HG03457 (cell line): ENCODE measurements around the gene SLC16A12.
"Not testable (repeated sequence)": the region's sequence is repeated elsewhere in the genome, so short reads cannot be mapped to it uniquely, and the experiment has no call there.

Source experiments
- ATAC-seq: cut with Tn5 transposase; IDR thresholded peaks from one replicate; pipeline ENCODE4 v1.9.1; 2021; ENCODE audit warnings: moderate number of reproducible peaks; ENCODE audit not compliant: unreplicated experiment

Gene SLC16A12

GRCh38 chr10:89428877-89429276, 106.5 kb downstream of the SLC16A12 start:
- no peak for ATAC-seq

DNA sequence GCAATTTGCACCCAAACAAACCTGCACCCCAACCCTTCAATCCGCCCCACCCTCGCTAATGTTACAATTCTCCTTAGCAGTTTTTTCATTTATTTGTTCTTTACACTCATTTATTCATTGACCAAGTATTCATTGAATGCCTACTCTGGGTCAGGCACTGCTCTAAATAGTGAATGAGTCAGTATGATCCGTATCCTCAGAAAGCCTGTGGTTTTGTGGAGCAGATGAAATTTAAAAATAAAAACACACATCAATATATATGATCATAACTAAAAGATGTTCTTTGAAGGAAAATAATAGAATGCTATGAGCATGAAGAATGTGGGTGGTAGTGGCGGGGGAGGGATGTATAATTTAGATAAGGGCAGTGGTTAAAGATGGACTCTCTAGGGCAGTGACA, 107.8 kb downstream of the SLC16A12 start:
- no peak for ATAC-seq

DNA sequence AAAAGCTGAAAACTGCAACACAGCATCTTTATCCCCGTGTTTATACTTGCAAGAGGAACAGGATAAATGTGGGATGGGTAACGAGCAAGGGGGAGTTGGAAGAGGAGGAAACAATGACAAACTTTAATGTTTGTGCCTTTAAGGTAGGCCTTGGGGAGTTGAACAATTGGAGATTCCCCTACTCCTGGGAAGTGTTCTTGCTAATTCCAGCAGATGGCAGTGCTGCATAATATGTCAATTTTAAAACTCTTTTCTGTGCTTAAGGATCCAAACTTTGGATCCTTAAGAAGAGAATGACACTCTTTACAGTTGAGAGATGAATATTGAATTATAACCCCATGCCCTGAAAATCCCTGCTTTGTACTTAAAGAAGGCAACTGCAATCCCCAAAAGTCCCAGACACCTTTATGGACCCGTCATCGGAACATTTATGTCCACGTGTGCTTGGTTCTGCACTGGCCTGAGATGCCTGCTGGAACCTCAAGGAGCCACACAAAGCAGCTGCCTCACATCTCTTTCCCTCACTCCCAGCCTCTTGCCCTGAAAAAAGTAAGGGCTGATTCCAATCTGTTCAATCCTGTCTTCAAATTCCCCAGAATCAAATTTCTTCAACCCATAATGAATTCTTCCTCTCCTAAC, 109.0 kb downstream of the SLC16A12 start:
- no peak for ATAC-seq

- ATAC-seq: no peak
These were observed 110.4 kb downstream of the SLC16A12 start for GRCh38 chr10:89425000-89425399.

DNA sequence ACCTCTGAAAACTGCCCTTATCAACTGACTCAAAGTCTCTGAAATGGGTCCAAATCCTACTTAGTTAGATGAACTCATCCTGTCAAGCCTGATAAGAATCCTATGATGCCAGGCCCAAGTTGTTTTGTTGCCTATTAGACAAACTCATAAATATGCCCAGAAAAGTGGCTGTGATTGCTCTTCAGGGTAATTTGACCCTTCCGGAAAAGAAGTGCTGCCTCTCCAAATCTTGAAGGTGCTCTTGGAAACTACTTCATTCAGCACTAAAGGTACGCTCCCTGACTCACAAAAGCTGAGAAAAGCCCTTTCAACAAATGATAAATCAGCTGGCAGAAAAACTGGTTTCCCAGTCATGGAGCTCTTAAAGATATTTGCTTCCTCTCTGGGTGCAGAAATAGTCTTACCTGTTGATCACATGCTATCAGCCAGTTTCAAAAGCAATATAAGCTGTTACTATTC, 114.3 kb downstream of the SLC16A12 start:
- ATAC-seq: no peak

DNA sequence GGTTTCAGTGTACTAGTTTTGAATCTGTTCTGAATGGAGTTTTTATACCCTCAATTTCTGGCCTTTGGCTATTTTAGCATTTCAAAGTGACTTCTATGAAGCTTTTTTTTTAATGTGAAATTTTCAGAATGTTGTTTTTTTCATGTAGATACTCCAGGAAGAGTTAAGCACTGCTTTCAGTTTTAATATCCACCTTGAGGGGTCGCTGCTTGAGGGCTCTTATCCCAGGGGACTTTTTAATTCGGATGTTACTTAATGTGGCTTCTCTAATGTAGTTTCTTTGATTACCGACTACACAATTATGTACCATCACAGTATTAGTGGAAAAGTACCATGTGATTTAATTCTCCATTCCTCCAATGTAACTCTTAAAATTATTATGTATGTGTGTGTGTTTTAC, 115.8 kb downstream of the SLC16A12 start:
- ATAC-seq: no peak

GRCh38 chr10:89416465-89416864, 118.9 kb downstream of the SLC16A12 start:
- ATAC-seq: no peak

DNA sequence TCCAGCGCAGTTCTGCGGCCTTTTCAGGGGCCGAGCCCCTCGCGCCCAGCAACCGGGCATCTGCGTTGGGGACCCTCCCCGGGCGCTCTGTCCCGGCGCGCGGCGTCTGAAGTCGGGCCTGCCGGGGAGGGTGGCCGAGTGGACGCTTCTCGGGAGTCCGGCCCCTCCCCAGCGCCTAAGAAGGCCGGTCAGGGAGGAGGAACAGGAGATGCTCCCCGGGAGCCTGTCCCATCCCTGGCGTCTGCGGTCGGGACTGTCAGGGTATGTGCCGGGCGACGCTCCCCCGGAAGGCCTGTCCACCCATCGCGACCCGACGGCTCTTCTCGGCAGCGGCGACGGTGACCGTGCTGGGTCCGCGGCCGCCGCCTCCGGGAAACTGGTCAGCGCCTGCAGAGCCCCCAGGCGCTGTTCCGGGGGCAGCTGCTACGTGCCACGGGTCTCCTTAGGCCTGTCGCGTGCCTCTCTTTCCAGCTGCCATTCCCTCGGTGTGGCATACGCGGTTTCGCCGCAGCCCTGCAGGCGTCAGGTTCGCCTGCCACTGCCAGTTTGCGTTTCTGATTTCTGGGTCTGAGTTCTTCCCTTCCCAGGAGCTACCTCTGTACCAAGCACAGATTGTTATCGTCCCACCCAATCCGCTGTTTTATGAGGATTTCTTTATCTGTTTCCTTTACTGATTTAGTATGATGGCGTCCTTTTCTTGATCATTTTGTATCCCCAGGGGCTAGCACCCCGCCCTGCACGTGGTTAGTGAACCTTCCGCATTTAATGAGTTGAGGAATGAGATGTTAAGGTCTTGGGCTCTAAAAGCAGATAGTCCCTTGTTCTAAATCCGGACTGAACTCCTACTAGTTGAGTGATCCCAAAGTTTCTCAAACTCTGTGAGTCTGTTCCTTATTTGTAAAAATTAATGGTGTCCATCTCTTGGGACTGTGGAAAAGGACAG, 120.2 kb downstream of the SLC16A12 start:
- peak; percentile 29 for ATAC-seq

DNA sequence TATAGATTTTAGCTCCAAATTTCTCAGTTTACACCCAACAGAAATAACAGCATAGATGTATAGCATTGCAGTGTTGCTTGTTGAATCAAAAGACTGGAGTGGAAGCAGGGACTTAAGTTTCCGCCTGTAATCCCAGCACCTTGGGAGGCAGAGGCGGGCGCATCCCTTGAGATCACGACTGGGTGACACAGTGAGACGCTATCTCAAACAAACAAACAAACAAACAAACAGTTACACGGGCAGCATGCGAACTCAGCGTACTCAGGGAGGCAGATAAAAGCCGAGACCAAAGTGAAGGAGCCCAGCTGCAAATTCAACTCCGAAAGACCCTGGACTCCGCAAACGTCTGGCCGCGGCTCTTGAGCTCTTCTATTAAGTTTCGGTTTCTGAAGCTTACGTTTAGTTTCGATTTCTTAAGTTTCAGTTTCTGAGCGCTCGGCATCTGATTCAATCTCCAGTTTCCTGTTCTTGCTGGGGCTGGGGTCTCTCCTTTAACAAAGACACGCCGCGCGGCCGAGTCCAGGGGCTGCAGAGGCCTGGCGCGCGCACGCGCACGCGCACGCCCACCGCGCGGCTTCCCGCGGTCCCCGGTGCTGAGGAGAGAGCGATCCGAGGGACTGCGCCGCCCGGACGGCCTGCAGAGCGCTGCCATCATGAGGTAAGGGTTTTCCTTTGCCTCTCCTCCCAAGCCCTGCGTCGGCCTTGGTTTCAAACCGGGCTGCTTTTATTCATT, 121.1 kb downstream of the SLC16A12 start, which contains the start of gene IFIT5:
Gene IFIT5, plus strand, starts transcription at position 423 of the 733 bp plus-strand sequence. Its CDS starts 231 bp downstream, at position 654.
- peak; percentile 52 for ATAC-seq

GRCh38 chr10:89413398-89413912, 121.9 kb downstream of the SLC16A12 start:
- ATAC-seq: no peak

DNA sequence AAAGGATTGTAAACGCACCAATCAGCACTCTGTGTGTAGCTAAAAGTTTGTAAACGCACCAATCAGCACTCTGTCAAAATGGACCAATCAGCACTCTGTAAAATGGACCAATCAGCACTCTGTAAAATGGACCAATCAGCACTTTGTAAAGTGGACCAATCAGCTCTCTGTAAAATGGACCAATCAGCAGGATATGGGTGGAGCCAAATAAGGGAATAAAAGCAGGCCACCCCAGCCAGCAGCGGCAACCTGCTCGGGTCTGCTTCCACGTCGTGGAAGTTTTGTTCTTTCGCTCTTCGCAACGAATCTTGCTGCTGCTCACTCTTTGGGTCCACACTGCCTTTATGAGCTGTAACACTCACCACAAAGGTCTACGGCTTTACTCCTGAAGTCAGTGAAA, 123.1 kb downstream of the SLC16A12 start:
- not testable (repeated sequence) for ATAC-seq

GRCh38 chr10:89411135-89411534, 124.3 kb downstream of the SLC16A12 start:
- not testable (repeated sequence) for ATAC-seq

GRCh38 chr10:89410551-89410950, 124.8 kb downstream of the SLC16A12 start:
- not testable (repeated sequence) for ATAC-seq

DNA sequence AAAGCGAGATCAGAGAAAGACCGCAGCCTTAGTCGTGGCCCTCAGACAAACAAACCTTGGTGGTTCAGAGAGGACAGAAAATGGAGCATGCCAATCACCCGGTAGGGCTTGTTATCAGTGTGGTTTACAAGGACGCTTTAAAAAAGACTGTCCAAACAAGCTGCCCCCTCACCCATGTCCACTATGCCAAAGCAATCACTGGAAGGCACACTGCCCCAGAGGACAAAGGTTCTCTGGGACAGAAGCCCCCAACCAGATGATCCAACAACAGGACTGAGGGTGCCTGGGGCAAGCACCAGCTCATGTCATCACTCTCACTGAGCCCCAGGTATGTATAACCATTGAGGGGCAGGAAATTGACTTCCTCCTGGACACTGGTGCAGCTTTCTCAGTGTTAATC, 126.1 kb downstream of the SLC16A12 start:
- ATAC-seq: not testable (repeated sequence)

DNA sequence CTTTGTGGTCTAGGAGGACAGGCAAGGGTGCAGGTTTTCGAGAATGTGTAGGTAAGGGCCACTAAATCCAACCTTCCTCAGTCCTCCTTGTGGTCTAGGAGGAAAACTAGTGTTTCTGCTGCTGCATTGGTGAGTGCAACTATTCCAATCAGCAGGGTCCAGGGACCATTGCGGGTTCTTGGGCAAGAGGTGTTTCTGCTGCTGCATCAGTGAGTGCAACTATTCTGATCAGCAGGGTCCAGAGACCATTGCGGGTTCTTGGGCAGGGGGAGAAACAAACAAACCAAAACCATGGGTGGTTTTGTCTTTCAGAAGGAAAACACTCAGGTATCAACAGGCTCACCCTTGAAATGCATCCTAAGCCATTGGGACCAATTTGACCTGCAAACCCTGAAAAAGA, 127.6 kb downstream of the SLC16A12 start:
- ATAC-seq: not testable (repeated sequence)

- not testable (repeated sequence) for ATAC-seq
These were observed 129.2 kb downstream of the SLC16A12 start for GRCh38 chr10:89406178-89406577.

- ATAC-seq: no peak
These were observed 131.0 kb downstream of the SLC16A12 start for GRCh38 chr10:89404104-89405047.

DNA sequence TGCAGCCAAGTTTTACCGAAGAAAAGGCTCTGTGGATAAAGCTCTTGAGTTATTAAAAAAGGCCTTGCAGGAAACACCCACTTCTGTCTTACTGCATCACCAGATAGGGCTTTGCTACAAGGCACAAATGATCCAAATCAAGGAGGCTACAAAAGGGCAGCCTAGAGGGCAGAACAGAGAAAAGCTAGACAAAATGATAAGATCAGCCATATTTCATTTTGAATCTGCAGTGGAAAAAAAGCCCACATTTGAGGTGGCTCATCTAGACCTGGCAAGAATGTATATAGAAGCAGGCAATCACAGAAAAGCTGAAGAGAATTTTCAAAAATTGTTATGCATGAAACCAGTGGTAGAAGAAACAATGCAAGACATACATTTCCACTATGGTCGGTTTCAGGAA, 132.4 kb downstream of the SLC16A12 start:
- ATAC-seq: no peak

DNA sequence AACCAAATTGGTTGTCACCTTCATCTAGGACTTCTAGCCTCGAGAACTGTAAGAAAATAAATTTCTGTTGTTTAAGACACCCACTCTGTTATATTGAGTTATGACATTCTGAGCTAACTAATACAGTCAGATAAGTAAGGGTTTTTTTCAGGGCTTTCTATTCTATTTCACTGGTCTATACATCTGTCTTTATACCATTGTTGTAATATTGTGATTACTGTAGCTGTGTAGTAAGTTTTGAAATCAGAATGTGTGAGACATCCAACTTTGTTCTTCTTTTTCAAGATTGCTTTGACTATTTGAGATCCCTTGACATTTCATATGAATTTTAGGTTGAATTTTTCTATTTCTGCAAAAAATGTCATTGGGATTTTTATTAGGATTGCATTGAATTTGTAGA, 135.4 kb downstream of the SLC16A12 start:
- ATAC-seq: no peak
